GM18870 (cell line): Measurements from ENCODE around the gene ZMYND8.
"Not testable (repeated sequence)": the region's sequence is repeated elsewhere in the genome, so short reads cannot be mapped to it uniquely, and the experiment has no call there.

ENCODE experiments used
- ATAC-seq: cut with Tn5 transposase; IDR thresholded peaks from one replicate; pipeline ENCODE4 v1.9.1; 2021; ENCODE audit warnings: moderate library complexity; ENCODE audit not compliant: unreplicated experiment

The ZMYND8 gene

DNA sequence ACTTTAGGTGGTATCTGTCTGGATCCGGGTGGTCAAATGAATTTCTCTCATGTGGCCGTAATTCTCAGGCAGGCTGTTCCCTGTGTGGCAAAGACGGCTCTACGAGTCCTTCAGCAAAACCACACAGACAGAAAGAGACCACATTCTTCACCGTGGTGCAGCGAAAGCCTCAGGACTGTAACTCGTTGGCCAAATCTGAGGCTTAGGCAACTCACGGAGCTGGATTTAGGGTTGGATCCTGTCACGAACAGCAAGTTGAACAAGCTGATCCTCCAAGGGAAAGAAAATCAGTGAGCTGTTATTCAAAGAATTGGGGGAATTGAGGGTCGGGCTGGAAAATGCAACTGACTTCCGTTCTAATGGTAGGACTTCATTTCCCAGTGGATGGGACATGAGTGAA, 167.4 kb downstream of the ZMYND8 start:
- no peak for ATAC-seq

DNA sequence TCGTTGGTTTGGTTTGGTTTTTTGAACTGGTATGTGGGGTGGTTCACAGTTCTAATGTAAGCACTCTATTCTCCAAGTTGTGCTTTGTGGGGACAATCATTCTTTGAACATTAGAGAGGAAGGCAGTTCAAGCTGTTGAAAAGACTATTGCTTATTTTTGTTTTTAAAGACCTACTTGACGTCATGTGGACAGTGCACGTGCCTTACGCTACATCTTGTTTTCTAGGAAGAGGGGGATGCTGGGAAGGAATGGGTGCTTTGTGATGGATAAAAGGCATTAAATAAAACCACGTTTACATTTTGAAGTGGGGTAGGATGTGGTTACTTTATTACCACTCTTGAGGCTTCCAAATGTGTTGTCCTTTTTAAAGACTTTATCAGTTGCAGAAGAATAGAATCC, 168.0 kb downstream of the ZMYND8 start:
- ATAC-seq, result no peak

DNA sequence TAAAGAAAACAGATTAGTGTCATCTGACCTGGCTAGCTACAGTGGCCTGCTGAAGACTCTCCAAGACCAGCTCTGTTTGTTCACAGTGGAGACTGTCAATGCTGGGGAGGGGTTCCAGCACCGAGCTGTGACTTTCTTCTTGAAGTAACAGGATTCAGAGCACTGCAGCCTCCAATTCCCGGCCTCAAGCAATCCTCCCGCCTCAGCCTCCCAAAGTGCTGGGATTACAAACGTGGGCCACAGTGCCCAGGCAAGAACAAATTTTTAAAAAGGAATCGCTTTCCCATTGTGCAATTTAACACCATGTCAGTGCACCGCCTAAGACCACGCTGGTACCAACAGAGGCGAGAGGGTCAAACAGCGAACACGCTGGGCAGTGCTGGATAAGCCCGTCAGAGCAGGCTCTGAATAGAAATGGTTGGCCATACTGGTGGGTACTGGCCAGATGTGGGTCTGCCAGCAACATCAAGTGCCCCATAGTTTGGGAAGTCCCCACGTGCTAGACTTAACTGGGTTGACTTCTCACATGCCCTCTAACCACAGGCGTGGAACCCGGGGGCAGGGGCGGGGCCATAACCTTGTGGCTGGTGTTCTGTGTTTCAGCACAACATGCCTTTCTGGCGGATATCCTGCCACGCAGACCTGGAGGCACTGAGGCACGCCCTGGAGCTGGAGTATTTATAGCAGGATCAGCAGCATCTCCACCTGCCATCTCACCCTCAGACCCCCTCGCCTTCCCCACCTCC, 168.9 kb downstream of the ZMYND8 start:
- ATAC-seq, result no peak

DNA sequence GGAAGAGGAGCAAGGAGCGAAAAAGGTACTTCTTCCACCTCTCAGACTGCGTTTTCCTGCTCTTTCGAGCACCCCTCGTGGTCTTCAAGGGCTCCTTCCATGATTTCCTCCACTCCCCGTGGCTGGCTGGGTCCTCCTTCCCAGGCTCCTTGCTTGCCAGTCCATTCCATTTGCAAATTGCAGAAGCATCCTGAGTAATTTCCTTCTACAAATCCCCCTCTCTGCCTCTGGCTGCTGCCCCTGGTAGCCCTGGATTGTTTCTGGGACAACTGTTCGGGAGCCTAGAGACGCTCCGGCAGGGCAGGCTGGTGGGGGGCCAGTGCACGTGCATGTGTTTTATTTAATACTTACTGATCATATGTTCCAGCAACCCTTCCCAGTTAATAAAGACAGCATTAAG, 173.1 kb downstream of the ZMYND8 start:
- ATAC-seq, result no peak

GRCh38 chr20:47181056-47181862, 175.2 kb downstream of the ZMYND8 start:
- no peak for ATAC-seq

DNA sequence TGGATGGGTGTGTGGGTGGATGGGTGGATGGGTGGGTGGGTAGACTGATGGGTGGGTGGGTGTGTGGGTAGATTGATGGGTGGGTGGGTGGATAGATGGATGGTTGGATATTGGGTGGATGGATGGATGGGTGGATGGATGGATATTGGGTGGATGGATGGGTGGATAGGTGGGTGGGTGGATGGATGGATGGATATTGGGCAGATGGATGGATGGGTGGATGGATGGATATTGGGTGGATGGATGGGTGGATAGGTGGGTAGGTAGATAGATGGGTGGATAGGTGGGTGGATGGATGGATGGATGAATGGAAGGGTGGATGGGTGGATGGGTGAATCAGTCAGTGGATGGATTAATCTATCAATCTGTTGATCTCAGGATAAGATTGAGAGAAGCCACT, 177.2 kb downstream of the ZMYND8 start:
- ATAC-seq, result no peak

- ATAC-seq, result no peak
These were observed 177.6 kb downstream of the ZMYND8 start for GRCh38 chr20:47178851-47179250.

- ATAC-seq, result no peak
These were observed 178.2 kb downstream of the ZMYND8 start for GRCh38 chr20:47178277-47178676.

DNA sequence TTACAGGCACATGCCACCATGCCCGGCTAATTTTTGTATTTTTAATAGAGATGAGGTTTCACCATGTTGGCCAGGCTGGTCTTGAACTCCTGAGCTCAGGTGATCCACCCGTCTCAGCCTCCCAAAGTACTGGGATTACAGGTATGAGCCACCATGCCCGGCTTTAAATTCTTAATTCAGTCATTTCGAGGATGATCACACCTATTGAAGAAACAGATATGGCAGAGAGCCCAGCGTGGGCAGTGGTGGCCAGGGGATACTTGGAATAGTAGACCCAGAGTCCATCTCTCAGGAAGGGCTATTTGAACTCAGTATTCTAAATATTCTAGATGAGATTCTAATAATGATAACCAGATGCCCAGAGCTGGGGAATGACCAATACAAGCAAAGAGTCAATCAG, 180.3 kb downstream of the ZMYND8 start:
- not testable (repeated sequence) for ATAC-seq

- ATAC-seq, result no peak
These were observed 181.0 kb downstream of the ZMYND8 start for GRCh38 chr20:47175493-47175892.

DNA sequence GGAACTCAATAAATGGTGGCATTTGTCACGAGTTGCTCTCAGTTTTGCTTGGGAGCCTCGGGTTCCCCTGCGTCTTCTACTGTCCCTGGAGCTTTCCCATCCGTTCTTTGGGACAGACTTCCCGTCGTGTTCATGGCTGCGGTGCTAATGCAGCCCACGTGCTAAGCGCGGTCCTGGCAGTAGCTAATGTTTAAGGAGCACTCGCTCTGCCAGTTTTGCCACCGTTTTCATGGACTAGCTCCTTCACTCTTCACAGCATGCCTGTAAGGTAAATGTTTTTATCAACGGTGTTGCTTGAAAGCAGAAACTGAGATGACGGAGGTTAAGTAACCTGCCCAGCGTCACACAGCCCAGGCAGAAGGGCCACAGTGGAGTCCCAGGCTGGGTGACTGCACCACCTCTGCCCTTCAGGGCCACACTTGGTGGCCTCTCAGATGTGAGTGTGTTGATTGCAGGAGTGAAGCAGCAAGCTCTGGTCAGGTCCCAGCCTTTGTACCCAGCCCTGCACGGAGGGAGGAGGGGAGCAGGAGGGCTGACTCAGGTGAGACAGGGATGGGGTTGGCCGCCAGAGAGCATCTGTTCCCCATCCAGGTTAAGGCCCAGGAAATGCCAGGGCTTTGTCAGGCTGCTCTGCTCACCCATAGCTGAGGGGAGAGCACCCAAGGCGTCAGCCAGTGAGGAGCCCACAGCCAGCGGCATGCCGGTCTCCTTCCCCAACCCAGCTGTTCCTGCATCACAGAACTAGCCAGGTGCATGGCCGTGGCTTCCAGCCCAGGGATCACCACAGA, 181.8 kb downstream of the ZMYND8 start:
- ATAC-seq, result no peak

DNA sequence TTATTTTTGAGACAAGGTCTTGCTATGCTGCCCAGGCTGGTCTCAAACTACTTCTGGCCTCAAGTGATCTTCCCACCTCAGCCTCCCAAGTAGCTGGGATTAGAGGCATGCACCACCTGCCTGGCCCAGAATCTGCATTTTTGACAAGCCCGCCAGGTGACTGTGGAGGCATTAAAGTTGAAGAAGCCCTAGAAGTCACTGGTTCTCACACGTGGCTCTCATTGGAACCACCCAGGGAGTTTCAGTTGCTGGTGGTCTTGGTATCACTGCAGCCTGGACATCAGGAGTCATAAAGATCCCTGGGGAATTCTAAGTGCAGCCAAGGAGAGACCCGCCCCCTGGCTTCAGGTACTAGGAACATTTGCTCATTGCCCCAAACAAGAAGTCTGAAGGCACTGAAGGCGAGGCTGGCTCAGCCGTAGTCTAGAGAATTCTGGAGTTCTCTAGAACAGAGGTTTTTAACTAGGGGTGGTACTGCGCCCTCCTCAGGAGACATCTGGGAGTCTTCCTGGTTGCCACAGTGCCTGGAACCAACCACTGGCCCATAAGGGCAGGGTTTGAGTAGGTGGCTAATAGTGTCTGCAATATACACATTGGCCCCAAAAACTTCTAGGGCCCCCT, 182.8 kb downstream of the ZMYND8 start:
- ATAC-seq, result no peak

- no peak for ATAC-seq
These were observed 183.9 kb downstream of the ZMYND8 start for GRCh38 chr20:47172579-47172978.

GRCh38 chr20:47167846-47168245, 188.7 kb downstream of the ZMYND8 start:
- ATAC-seq, result no peak

GRCh38 chr20:47165376-47165865, 191.1 kb downstream of the ZMYND8 start:
- no peak for ATAC-seq

DNA sequence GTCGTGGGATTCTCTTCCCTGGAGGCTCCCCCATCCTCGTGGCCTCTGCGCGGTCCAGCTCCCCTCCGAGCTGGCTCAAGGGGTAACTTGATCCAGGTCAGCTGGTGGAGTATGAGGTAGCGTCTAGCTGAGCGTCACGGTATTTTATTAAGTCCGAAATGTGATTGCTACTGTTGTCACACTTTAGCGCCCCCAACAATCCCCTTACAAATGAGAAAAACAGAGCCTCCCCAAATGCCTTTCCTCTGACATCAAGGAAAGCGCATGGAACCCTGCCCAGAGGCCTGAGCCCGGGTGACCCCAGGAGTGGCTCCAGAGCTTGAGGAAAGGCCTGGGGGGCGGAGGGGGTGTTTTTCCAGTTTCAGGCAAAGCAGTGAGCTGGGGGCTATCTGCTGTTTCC, 192.4 kb downstream of the ZMYND8 start:
- ATAC-seq, result no peak

GRCh38 chr20:47161411-47161810, 195.1 kb downstream of the ZMYND8 start:
- no peak for ATAC-seq

DNA sequence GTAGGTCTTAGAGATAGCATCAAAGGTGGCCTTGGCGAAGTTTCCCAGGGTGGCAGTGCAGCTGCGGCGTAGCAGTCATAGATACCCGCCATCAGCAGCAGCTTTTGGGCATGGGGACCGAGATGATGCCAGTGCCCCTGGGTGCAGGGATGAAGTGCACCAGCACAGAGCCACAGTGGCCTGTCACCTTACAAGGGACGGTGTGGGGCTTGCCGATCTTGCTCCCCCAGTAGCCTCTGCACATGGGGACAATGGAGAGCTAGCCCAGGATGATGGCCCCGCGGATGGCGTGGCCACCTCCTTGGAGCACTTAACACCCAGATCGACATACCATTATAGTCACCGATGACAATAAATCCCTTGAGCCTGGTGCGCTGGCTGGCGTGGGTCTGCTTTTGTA, 195.5 kb downstream of the ZMYND8 start:
- ATAC-seq, result no peak

GRCh38 chr20:47160240-47160639, 196.3 kb downstream of the ZMYND8 start:
- no peak for ATAC-seq
